ENCODE data around the gene PAM.

DNA sequence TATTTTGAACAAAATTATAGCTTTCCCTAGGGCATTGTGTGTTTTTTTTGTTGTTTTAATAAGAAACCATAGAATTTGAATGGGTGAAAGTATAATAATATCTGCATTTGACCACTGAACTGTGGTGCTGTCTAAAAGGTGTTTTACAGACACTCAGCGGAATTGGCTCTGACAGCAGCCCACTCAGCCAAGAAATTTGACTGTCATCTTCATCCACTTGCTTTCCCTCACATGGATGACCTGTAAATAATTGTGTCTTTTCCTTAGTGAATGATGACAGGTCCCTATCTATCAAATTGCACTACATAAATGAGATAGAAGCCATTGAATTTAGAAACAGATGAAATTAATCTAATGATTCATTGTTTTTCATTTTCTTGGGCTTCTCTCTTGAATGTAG, 150.0 kb downstream of the PAM start:
- TF ChIP-seq POLR2A (IDR thresholded peaks at IDR 0.05) (no peak), CTCF (IDR thresholded peaks at IDR 0.05) (no peak)

Data from testis (tissue), 2 donors.